Spleen (tissue), 7 donors: ENCODE data around the gene KRT39.

Experiments
- CTCF ChIP-seq, 11 experiments: fragments of 200-600 bp in 7 of 11; fragments of 450-650 bp in 4 of 11; sonication (generic) in 4 of 11; IDR thresholded peaks in 8 of 11; conservative IDR thresholded peaks in 3 of 11; 1 replicate in 7 of 11; 2 replicates in 4 of 11; pipeline versions ENCODE4 v1.4.0 to v1.8.0; 2016 to 2021; ENCODE audit warnings: antibody characterized with exemption in 11 of 11, inconsistent platforms in 4 of 11, mild to moderate bottlenecking in 1 of 11
- POLR2A ChIP-seq, 3 donors: fragments of 450-650 bp; IDR thresholded peaks; one replicate each; pipeline ENCODE4 v1.5.1; 2017; ENCODE audit warnings: antibody characterized with exemption in 3 of 3, mild to moderate bottlenecking in 1 of 3
- donor health status: DM: no; HTN: no; CAD: no; lungs with moderate emphysema.
- donor health status: DM: no; HTN: no; CAD: no.
- donor health status: DM: no; HTN: no; CAD: no.

GRCh38 chr17:40915199-40915661, 51.5 kb downstream of the KRT39 start:
- no peak for TF ChIP-seq CTCF (IDR thresholded peaks at IDR 0.05 in 8 of 11, conservative IDR thresholded peaks at IDR 0.05 in 3 of 11)
- TF ChIP-seq POLR2A (IDR thresholded peaks at IDR 0.05), result no peak
